ENCODE data around the gene PRDX2.
"Not testable (repeated sequence)": the region's sequence is repeated elsewhere in the genome, so short reads cannot be mapped to it uniquely, and the experiment has no call there.

The PRDX2 gene

GRCh38 chr19:12825254-12826131 lies 23.9 kb upstream of the PRDX2 start:
- peak; percentile 85 for DNase-seq
- Histone ChIP-seq H3K27me3 (no peaks in the 10 kb centered on the region), H3K36me3 (no peaks in the 10 kb centered on the region), H3K9me3 (no peaks in the 10 kb centered on the region), H3K4me3 (ENCODE audit: low read depth, low read length) (peak overlapping the region; percentile 48), H3K4me1 (peaks cover 5% of the 10 kb centered on the region)
- TF ChIP-seq CTCF (IDR thresholded peaks at IDR 0.05; ENCODE audit: low read depth, low read length), result peak; percentile 64

GRCh38 chr19:12821761-12822160 lies 20.2 kb upstream of the PRDX2 start:
- no peaks in the 10 kb centered on the region for H3K9me3 ChIP-seq
- H3K4me1 ChIP-seq, result no peaks in the 10 kb centered on the region
- no peaks in the 10 kb centered on the region for H3K27me3 ChIP-seq
- H3K4me3 ChIP-seq (ENCODE audit: low read depth, low read length), result no peak overlapping the region
- TF ChIP-seq CTCF (IDR thresholded peaks at IDR 0.05; ENCODE audit: low read depth, low read length), result no peak
- DNase-seq, result no peak
- no peaks in the 10 kb centered on the region for H3K36me3 ChIP-seq

DNA sequence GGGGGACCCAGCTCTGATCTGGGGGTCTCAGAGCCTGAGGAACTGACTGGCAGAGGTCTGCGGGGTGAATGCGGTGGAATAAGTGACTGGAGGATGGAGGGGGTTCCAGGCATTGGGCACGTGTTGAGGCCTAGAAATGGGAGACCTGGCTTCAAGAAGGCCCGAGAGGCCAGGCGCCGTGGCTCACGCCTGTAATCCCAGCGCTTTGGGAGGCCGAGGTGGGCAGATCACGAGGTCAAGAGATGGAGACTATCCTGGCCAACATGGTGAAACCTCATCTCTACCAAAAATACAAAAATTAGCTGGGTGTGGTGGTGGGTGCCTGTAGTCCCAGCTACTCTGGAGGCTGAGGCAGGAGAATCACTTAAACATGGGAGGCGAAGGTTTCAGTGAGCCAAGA lies 16.2 kb upstream of the PRDX2 start:
- H3K4me1 ChIP-seq; H3K9me3 ChIP-seq; H3K36me3 ChIP-seq; DNase-seq; H3K4me3 ChIP-seq (ENCODE audit: low read depth, low read length); H3K27me3 ChIP-seq: not testable (repeated sequence)

- not testable (repeated sequence) for DNase-seq, H3K27me3 ChIP-seq, H3K9me3 ChIP-seq
These were observed 15.6 kb upstream of the PRDX2 start for GRCh38 chr19:12817188-12817587.

DNA sequence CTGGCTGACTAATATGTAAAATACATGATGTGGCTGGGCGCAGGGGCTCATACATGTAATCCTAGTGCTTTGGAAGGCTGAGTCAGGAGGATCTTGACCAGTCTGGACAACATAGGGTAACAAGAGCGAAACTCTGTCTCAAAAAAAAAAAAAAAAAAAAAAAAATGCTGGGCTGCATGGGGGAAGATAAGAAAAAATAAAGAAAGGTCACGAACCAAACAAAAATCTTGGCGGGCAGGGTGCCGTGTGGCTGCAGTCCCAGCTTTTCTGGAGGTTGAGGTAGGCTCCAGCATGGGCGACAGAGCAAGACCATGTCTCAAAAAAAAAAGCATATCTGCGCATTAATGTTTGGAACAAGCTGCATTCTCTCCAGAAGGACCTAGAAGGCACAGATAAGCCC lies 13.5 kb upstream of the PRDX2 start:
- Histone ChIP-seq H3K4me1 (no peaks in the 10 kb centered on the region), H3K4me3 (ENCODE audit: low read depth, low read length) (no peak overlapping the region), H3K27me3 (no peaks in the 10 kb centered on the region), H3K36me3 (peaks cover 5% of the 10 kb centered on the region), H3K9me3 (no peaks in the 10 kb centered on the region)
- TF ChIP-seq CTCF (IDR thresholded peaks at IDR 0.05; ENCODE audit: low read depth, low read length), result no peak
- DNase-seq, result no peak

More at GRCh38 chr19:12817188-12817587, 15.6 kb upstream of the PRDX2 start:
- H3K36me3 ChIP-seq; H3K4me1 ChIP-seq; H3K4me3 ChIP-seq (ENCODE audit: low read depth, low read length): not testable (repeated sequence)

DNA sequence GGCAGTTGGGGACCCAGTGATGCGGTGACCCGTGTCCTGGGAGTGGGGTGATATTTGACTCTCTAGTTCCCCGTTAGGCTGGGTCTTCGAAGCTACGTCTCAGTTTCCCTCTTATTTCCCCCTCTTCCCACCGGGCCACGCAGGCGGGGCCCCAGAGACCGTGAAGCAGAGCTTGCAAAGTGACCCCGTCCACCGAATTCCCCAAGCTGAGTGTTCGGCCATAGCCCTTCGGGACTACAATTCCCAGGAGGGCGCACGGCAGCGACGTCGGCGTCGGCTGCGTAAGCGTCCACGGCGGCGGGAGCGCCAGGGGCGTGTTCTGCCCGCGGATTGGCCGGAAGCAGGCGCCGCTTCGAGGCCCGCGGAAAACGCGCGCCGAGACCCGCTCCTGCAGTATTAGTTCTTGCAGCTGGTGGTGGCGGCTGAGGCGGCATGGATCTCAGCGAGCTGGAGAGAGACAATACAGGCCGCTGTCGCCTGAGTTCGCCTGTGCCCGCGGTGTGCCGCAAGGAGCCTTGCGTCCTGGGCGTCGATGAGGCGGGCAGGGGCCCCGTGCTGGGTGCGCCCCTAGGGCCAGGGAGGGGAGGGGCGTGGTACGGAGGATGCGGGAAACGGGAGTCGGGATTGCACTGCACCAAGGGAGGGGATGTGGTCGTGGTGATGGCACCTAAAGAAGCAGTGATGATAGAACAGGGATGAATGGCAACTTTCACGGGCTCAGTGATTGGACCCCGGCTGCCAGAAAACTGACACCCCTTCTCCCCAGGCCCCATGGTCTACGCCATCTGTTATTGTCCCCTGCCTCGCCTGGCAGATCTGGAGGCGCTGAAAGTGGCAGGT lies 4.9 kb upstream of the PRDX2 start, which contains the start of gene RNASEH2A:
Gene RNASEH2A (plus strand): TSS at position 343 of the 840 bp plus-strand sequence. CDS start 90 bp downstream, at position 433.
- H3K27me3 ChIP-seq, result no peaks in the 10 kb centered on the region
- TF ChIP-seq CTCF (IDR thresholded peaks at IDR 0.05; ENCODE audit: low read depth, low read length), result no peak
- peak within 1 kb of the TSS; percentile 60 for H3K4me3 ChIP-seq (ENCODE audit: low read depth, low read length)
- H3K36me3 ChIP-seq, result peaks cover 6% of the 10 kb centered on the region
- H3K4me1 ChIP-seq, result no peaks in the 10 kb centered on the region
- DNase-seq, result peak; percentile 97
- H3K9me3 ChIP-seq, result no peaks in the 10 kb centered on the region

DNA sequence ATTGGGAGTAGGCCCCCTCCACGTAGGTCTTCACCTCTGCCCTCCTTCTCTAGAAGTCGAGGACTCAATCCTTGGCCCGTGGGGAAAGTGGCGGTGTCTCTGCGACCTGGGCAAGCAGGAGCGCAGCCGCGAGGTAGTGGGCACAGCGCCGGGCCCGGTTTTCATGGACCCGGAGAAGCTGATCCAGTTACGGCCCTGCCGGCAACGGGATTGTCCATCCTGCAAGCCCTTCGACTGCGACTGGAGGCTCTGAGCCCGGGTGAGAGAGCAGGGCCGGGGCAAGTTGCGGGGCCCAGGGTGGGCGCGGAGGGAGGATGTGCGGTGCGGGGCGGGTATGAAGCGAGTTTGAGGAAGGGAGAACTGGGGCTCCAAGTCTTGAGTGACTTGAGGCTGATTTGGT lies 2.5 kb upstream of the PRDX2 start:
- Histone ChIP-seq H3K9me3 (no peaks in the 10 kb centered on the region), H3K36me3 (peaks cover 13% of the 10 kb centered on the region), H3K4me1 (no peaks in the 10 kb centered on the region), H3K27me3 (no peaks in the 10 kb centered on the region), H3K4me3 (ENCODE audit: low read depth, low read length) (no peak overlapping the region)
- DNase-seq, result no peak
- TF ChIP-seq CTCF (IDR thresholded peaks at IDR 0.05; ENCODE audit: low read depth, low read length), result no peak
